Thymus (tissue), 11 donors: ENCODE results near the gene GNG13. TPM values are rescaled to one million over a fixed set of nuclear protein-coding genes. Genes with fewer than 3 reads are reported as not detected.
A peak's percentile ranks its signal among the peaks of the same experiment; 100 is the strongest.

Experiments used
- DNase-seq, 9 donors: peaks; one replicate each; pipeline ENCODE4 v3.0.0-alpha.2; 2013; ENCODE audit warnings: low spot score in 9 of 9, low read depth in 6 of 9, missing footprints in 1 of 9
- H3K27ac ChIP-seq, 2 donors: one replicate each; pipeline ENCODE4 v1.5.1; 2013; ENCODE audit warnings: control low read depth in 1 of 2, low read depth in 1 of 2, low read length in 1 of 2, mild to moderate bottlenecking in 1 of 2, moderate library complexity in 1 of 2
- H3K27me3 ChIP-seq, 2 donors: one replicate each; pipeline ENCODE4 v1.5.1; 2013; ENCODE audit warnings: low read length in 1 of 2; ENCODE audit not compliant: control insufficient read depth in 2 of 2, insufficient read depth in 1 of 2
- H3K36me3 ChIP-seq, 2 donors: one replicate each; pipeline ENCODE4 v1.5.1; 2013; ENCODE audit warnings: low read length in 1 of 2, mild to moderate bottlenecking in 1 of 2, moderate library complexity in 1 of 2; ENCODE audit not compliant: control insufficient read depth in 2 of 2, insufficient read depth in 2 of 2
- H3K4me1 ChIP-seq, 2 donors: one replicate each; pipeline ENCODE4 v1.5.1; 2013; ENCODE audit warnings: low read length in 2 of 2; ENCODE audit not compliant: control insufficient read depth in 2 of 2, insufficient read depth in 2 of 2
- H3K4me3 ChIP-seq, 2 donors: one replicate each; pipeline ENCODE4 v1.5.1; 2013; ENCODE audit warnings: low read length in 2 of 2, control low read depth in 1 of 2, mild to moderate bottlenecking in 1 of 2
- H3K9me3 ChIP-seq, 2 donors: one replicate each; pipeline ENCODE4 v1.5.1; 2013; ENCODE audit warnings: low read length in 1 of 2, mild to moderate bottlenecking in 1 of 2; ENCODE audit not compliant: control insufficient read depth in 2 of 2, insufficient read depth in 1 of 2
- WGBS: extraction: QIAGEN DNeasy Blood & Tissue Kit; methylation state at CpG from one replicate; pipeline ENCODE4 v1.1.7; 2013; 5-methylcytosine and 5-hydroxymethylcytosine counted together
- polyA plus RNA-seq: library from polyadenylated mRNA; stranded (reverse); fragments of 200-250 nt; gene quantifications from one replicate; pipeline ENCODE4 v1.2.3, GENCODE V29; 2013
- total RNA-seq: library from RNA; stranded (reverse); fragments of 120-200 nt; gene quantifications from one replicate; pipeline ENCODE4 v1.2.4, GENCODE V29; 2013
- donor health status: healthy.

GNG13 gene
- total and polyA plus RNA-seq, 2 donors = 0.55 TPM; not detected in 1

DNA sequence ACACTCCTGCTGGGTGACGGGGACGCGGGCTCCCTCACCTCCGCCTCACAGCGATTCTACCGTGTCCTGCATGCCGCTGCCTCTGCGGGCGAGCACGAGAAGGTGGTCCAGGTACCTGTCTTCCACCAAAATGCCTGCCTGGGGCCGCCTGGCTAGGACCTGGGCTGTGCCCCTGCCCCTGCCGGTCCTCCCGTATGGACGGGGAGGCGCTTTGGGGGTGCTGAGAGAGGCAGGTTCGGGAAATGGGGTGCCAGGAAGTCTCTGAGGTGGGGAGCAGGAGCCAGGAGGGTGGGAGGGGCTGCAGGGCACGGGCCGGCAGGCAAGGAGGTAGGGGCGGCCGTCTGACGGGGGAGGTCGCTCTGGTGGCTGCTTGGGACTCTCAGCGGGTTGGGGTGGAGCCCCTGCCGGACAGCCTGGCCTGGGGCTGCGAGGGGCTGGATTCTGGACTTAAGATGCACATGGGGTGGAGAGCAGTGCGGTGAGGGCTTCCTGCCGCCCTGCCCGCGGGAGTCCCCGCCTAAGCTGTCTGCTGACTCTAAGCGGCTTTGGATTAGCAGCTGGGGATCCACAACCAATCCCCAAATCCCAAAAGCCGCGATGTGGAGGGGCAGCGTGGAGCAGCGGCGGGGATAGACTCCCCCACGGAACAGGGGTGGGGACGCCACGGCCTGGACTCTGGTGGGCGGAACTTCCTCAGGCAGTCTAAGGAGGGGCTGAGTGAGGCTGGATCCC is 6.3 kb downstream of the GNG13 start:
- peaks cover 4 to 9% of the 10 kb centered on the region in 2 donors for H3K27me3 ChIP-seq
- DNase-seq = no peak
- H3K36me3 ChIP-seq = peaks cover 24 to 55% of the 10 kb centered on the region in 2 donors
- peaks cover 3 to 5% of the 10 kb centered on the region in 2 donors for H3K9me3 ChIP-seq
- H3K27ac ChIP-seq = no peak overlapping the region
- no peak overlapping the region for H3K4me3 ChIP-seq
- 94% methylated on average over 40 of the region's 40 CpGs for WGBS
- H3K4me1 ChIP-seq = peaks cover 4 to 6% of the 10 kb centered on the region in 2 donors

DNA sequence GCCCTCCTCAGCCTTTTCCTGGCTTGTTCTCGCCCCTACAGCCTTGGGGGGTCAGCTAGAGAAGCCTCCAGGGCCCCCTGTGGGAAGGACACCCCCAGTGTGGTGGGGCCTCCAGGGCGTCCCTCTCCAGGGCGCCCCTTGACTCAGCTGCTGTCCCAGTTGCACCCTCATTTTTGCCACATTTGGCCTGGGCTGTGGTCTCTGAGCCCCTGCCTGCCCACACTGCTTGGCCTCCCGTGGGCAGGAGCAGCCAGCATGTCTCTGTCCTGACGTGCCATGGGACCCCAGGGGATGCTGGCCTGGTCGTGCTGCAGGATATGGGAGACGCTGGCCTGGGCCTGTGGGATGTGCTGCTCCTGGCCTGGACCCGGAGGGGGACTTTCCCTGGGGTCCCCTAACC is 7.1 kb downstream of the GNG13 start:
- no peak overlapping the region for H3K27ac ChIP-seq
- H3K27me3 ChIP-seq = peaks cover 0 to under 1% of the 10 kb centered on the region in 2 donors
- 97% methylated on average over 8 of the region's 8 CpGs for WGBS
- H3K4me3 ChIP-seq = no peak overlapping the region
- peaks cover 3 to 6% of the 10 kb centered on the region in 2 donors for H3K9me3 ChIP-seq
- H3K4me1 ChIP-seq = peaks cover 9 to 10% of the 10 kb centered on the region in 2 donors
- no peak for DNase-seq
- H3K36me3 ChIP-seq = peaks cover 24 to 52% of the 10 kb centered on the region in 2 donors

DNA sequence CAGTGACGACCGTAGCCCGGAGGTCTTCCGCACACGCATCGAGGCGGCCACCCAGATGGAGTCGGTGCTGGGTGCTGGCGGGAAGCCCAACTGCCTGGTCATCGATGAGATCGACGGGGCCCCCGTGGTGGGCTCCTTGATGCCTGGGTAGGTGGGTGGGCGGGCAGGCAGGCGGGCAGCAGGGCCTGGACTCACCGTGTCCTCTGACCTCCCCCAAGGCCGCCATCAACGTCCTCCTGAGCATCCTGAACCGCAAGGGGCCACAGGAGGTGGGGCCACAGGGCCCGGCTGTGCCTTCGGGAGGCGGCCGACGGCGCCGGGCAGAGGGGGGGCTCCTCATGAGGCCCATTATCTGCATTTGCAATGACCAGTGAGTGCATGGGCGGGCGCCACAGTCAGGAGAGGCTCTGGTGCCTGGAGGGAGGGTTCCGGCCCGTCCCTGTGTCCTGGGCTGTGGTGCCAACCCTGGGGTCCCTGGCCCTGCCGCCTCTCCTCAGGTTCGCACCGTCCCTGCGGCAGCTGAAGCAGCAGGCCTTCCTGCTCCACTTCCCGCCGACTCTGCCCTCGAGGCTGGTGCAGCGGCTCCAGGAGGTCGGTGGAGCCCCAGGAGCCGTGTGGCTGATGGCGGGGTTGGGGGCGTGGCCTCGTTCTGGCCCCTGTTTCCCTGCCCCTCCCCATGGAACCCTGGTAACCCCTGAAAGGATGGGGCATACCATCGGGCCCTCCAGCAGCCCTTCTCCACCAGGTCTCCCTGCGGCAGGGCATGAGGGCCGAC is 8.1 kb downstream of the GNG13 start:
- no peaks in the 10 kb centered on the region for H3K27me3 ChIP-seq
- no peak overlapping the region for H3K4me3 ChIP-seq
- WGBS = 97% methylated on average over 46 of the region's 46 CpGs
- H3K36me3 ChIP-seq = peaks cover 24 to 46% of the 10 kb centered on the region in 2 donors
- H3K4me1 ChIP-seq = peaks cover 11 to 13% of the 10 kb centered on the region in 2 donors
- no peak for DNase-seq
- no peak overlapping the region for H3K27ac ChIP-seq
- peaks cover 0 to 6% of the 10 kb centered on the region in 2 donors for H3K9me3 ChIP-seq

DNA sequence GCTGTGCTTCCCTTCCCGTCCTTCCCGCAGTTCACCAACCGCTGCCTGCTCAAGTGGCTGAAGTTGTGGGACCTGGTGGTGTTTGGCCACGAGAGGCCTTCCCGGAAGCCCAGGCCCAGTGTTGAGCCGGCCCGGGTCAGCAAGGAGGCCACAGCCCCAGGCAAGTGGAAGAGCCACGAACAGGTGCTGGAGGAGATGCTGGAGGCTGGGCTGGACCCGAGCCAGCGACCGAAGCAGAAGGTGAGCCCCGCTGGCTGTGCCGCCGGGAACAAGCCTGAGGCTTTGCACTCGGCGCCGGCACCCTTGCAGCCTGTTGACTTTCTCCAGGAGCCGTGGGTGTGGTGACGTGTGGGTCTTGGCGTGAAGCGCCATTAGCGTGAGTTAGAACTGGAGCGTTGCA is 9.4 kb downstream of the GNG13 start:
- Histone ChIP-seq H3K9me3 (peaks cover 0 to 6% of the 10 kb centered on the region in 2 donors), H3K4me1 (peaks cover 15 to 18% of the 10 kb centered on the region in 2 donors), H3K4me3 (no peak overlapping the region), H3K27me3 (no peaks in the 10 kb centered on the region), H3K27ac (no peak overlapping the region), H3K36me3 (peaks cover 25 to 48% of the 10 kb centered on the region in 2 donors)
- DNase-seq = no peak
- WGBS = 99% methylated on average over 23 of the region's 23 CpGs

DNA sequence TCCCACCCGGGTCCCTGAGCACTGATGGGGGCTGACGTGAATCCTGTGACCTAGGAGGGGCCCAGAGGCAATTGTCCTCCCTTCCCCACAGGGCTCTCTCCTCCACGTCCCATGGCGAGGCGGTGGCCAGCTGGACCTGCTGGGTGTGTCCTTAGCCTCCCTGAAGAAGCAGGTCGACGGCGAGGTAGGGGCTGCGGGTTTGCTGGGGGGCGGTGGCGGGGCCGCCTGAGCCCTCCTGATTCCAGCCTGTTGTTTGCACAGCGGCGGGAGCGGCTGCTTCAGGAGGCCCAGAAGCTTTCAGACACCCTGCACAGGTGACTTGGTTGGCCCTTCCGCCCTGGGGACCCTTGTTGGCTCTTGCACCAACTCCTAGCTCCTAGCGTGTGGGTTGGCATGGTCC is 10.4 kb downstream of the GNG13 start:
- Histone ChIP-seq H3K4me1 (peaks cover 15 to 18% of the 10 kb centered on the region in 2 donors), H3K9me3 (peaks cover 0 to 6% of the 10 kb centered on the region in 2 donors), H3K27ac (no peak overlapping the region), H3K36me3 (peaks cover 30 to 57% of the 10 kb centered on the region in 2 donors), H3K4me3 (no peak overlapping the region), H3K27me3 (no peaks in the 10 kb centered on the region)
- no peak for DNase-seq
- WGBS = 98% methylated on average over 17 of the region's 17 CpGs

DNA sequence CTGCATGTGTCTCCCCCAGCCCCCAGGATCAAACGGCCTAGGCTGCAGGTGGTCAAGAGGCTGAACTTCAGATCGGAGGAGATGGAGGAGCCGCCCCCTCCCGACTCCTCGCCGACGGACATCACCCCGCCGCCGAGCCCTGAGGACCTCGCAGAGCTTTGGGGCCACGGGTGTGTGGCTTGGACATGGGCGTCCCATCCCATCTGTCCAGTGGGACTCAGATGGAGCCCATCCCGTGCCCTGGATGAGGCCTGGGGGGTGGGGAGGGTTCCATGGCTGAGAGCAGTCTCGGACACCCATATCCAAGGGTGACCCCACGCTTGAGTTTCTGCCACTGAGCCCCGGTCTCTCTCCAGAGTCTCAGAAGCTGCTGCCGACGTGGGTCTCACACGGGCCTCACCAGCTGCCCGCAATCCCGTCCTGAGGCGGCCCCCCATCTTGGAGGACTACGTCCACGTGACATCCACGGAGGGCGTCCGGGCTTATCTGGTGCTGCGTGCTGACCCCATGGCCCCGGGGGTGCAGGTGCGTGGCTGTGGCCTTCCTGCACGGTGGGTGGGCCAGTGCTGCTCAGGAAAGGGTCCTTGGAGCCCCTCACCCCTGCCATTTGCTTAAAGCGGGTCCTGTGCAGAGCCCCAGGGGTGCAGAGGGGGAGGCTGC is 11.2 kb downstream of the GNG13 start:
- H3K27ac ChIP-seq = no peak overlapping the region
- 88% methylated on average over 33 of the region's 33 CpGs for WGBS
- peak overlapping the region; percentile 68 to 95 for H3K4me3 ChIP-seq
- H3K27me3 ChIP-seq = no peaks in the 10 kb centered on the region
- H3K4me1 ChIP-seq = peaks cover 15 to 18% of the 10 kb centered on the region in 2 donors
- peaks cover 0 to 6% of the 10 kb centered on the region in 2 donors for H3K9me3 ChIP-seq
- no peak for DNase-seq
- peaks cover 33 to 55% of the 10 kb centered on the region in 2 donors for H3K36me3 ChIP-seq

DNA sequence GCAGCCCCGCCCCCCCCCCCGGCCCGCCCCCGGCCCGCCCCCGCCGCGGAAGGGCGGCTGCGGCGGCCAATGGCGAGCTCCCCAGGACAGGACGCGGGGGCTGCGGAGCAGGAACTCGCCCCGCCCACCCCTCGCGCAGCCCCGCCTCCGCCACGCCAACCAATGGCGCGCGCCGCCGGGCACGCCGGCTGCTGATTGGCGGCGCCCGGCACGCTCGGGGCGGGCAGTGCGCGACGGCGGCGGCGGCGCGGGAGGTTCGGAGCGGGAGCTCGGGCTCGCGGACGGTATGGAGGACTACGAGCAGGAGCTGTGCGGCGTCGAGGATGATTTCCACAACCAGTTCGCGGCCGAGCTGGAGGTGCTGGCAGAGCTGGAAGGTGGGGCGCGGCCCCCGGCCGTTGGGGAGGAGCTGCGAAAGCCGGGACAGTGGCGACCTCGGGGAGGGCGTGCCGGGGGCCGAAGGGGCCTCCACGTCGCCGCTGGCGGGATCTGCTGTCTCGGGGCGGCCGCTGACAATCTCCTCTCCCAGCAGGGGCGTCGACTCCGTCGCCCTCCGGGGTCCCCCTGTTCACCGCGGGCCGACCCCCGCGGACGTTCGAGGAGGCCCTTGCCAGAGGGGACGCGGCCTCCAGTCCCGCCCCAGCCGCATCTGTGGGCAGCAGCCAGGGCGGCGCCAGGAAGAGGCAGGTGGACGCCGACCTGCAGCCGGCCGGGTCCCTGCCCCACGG is 12.0 kb downstream of the GNG13 start, which contains the start of gene CHTF18:
CHTF18 (plus strand) TSS at position 222 of the 728 bp plus-strand sequence; CDS start at position 287, 65 bp downstream.
- Histone ChIP-seq H3K4me3 (peak within 1 kb of the TSS; percentile 76 to 95), H3K27ac (peak within 1 kb of the TSS in 1 of 2 donors; percentile 74), H3K27me3 (no peaks in the 10 kb centered on the region), H3K4me1 (peaks cover 15 to 18% of the 10 kb centered on the region in 2 donors), H3K36me3 (peaks cover 33 to 49% of the 10 kb centered on the region in 2 donors), H3K9me3 (peaks cover 0 to 6% of the 10 kb centered on the region in 2 donors)
- under 1% methylated on average over 96 of the region's 97 CpGs for WGBS
- peak; percentile 24 to 95 (median 87) for DNase-seq

DNA sequence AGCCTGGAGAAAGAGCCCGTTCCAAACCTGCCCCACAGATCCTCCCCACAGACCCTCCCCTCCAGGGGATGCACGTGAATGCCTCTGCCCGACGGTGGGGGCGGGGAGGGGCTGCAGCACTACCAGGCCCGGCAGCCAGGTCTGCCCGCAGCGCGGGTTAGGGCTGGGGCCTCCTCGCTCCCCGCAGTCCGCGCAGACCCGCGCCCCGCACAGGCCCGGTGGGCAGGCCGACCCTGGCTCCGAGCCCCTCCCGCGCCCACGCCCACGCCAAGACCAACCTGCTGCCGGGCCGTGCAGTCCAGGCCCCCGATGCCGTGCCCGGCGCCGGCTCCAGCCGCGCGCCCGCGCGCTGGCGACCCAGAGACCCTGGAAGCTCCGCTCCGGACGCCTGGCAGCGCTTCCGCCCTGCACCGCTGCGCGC is 12.5 kb downstream of the GNG13 start, which contains the start of gene RPUSD1:
RPUSD1 (minus strand) TSS at position 404 of the 421 bp plus-strand sequence. CDS start 644 bp downstream, outside the sequence.
- peaks cover 28 to 44% of the 10 kb centered on the region in 2 donors for H3K36me3 ChIP-seq
- H3K27ac ChIP-seq = peak within 1 kb of the TSS in 1 of 2 donors; percentile 74
- peaks cover 0 to 3% of the 10 kb centered on the region in 2 donors for H3K27me3 ChIP-seq
- H3K9me3 ChIP-seq = peaks cover 0 to 6% of the 10 kb centered on the region in 2 donors
- peaks cover 15 to 18% of the 10 kb centered on the region in 2 donors for H3K4me1 ChIP-seq
- DNase-seq = no peak
- H3K4me3 ChIP-seq = peak within 1 kb of the TSS; percentile 76 to 95
- under 1% methylated on average over 45 of the region's 45 CpGs for WGBS
